NCI-H2081 (cell line): ENCODE data around the gene OXER1.

Experiments
- DNase-seq, 2 experiments: peaks; one replicate each; lab custom pipeline; 2025; lab: John Stamatoyannopoulos, UW

The OXER1 gene

DNA sequence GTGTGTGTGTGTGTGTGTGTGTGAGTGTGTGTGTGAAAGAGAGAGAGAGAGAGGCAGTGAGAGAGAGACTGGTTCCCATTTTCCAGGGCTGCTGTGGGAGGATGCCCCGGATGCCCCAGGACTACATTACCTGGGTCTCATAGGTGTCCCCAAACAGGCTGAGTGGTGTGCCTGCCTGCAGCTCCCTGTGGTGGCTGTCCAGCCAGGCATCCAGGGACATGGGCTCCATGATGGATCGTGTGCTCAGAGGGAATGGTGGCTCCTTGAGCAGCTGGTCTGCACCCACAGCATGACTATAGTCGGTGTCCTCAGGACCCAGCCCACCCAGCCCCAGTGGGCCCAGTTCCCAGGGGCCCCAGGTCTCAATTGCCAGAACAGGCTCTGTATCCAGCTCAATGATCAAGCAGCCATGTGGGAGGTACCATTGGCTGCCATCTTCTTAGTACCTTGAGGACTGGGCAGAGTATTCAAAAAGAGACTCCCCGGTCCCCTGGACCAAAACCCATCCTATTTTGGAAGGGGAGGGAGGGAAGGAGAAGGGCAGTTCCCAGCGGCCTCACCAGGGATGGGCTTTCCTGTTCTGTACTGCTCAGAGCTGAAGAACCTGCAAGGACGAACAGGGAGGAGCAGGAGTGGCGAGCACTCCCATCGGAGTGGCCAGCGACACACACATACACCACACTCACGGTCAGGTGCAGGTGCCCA, 5.8 kb upstream of the OXER1 start:
- no peak for DNase-seq

- no peak for DNase-seq
Observed at GRCh38 chr2:42768706-42769256, 4.8 kb upstream of the OXER1 start.

DNA sequence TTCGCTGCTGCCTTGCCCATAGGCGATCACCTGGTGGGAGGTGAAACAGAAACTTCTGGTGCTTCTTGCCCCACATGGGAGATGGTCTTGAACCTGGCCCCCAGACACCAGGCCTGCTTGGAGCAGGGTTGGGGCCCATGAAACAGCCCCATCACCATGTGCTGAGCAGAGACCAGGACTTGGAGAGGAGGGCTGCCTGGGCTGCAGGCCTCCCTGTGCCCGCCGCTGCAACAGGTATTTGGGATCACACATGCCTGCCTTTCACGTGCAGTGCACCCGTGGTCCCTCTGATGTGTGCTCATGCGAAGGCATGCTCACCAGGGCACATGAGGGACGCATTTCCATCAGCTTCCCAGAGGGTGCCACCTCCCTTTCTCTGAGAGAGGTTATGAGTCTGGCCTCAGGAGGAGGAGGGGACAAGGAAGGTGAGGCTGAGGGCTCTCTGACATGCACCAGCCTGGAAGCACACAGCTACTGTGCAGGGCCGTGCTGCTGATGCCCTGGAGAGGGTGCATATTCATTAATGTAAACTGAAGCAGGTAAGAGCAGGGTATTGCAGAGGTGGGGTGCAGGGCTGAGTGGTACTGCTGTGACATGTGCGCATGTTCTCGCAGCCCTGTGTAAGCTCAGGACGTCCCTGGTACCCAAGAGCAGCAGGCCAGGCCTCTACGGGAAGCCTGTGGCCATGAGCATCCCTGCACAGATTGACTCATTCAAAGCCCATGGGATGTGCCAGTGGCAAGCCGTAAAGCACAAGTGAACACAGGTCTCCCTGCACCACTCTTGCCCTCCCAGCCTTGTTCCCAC, 4.2 kb upstream of the OXER1 start:
- no peak for DNase-seq

GRCh38 chr2:42767080-42767898, 3.4 kb upstream of the OXER1 start:
- no peak for DNase-seq

- no peak for DNase-seq
Observed at GRCh38 chr2:42765686-42766085, 1.8 kb upstream of the OXER1 start.

DNA sequence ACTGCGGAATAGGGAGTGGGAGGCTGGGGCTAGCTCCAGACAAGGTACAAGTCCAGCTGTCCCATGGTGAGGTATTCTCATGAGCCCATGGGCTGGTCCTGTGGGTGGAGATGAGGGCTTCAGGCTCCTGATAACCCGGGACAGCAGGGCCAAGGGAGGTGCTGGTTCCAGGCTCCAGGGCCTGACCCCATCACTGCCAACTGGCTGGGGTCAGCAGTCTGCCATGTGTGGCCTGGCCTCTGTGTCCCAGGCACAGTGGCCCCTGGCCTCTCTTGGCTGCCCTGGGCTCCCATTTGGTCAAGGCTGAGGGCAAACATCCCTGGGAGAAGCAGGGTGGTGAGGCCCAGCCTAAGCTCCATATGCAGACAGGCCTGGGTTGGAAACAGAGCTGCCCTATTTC, 966 bp upstream of the OXER1 start:
- DNase-seq: no peak

- no peak for DNase-seq
Observed at GRCh38 chr2:42762823-42763804, 821 bp downstream of the OXER1 start.

- no peak for DNase-seq
Observed at GRCh38 chr2:42762155-42762554, 1.8 kb downstream of the OXER1 start.

DNA sequence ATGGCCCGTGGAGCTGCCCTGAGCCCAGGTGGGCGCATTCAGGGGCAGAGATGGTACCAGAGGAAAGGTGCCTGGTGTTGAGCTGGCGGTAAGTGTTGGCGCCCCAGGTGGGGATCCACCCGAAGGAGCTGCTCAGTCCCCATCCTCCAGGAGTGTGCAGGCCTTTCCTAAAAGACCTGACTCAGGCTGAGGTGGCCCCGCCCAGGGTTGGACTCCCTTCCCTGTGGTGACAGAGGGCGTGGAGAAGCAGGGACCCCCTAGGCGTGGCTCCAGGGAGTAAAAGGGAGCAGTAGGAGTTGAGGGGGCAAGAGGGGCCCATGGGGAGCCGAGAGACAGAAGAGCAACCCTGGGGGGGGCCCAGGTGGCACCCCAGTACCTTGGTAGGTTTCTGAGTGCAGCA, 2.4 kb downstream of the OXER1 start:
- DNase-seq: no peak

GRCh38 chr2:42758751-42759150, 5.2 kb downstream of the OXER1 start:
- no peak for DNase-seq

DNA sequence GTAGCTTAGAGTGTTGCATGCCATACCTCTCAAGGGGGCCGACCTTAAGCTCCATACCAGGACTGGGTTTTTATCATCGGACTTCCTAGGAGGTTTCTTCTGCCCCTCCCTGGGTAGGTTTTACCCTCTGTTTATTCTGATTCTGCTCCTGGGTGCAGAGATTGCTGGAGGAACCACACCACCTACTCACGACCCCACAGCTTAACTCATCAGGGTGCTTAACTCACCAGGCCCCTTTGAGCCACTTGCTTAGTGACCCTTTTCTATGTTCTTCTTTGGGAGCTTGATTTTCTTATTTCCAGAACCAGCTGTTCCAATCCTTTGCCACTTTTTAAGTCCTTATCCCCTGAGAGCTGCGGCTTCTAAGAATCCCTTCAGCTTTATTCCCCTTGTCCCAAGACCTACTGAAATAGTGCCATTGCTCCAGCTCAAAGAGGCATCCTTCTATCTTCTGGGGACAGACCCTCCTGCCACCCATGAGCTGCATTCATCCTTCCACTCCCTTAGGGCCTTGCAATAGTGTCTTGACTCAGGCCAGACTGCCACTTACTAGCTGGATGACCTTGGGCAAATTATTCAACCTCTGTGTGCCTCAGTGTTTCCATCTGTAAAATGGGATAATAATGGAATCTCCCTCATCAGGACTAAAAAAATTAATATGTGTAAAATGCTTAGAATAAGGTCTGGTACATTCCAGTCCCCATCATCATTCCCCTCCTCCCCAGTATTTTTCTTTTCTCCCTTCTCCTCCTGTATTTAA, 5.8 kb downstream of the OXER1 start:
- no peak for DNase-seq

GRCh38 chr2:42756966-42757513, 6.9 kb downstream of the OXER1 start:
- DNase-seq: no peak

- no peak for DNase-seq
Observed at GRCh38 chr2:42756150-42756775, 7.7 kb downstream of the OXER1 start.

DNA sequence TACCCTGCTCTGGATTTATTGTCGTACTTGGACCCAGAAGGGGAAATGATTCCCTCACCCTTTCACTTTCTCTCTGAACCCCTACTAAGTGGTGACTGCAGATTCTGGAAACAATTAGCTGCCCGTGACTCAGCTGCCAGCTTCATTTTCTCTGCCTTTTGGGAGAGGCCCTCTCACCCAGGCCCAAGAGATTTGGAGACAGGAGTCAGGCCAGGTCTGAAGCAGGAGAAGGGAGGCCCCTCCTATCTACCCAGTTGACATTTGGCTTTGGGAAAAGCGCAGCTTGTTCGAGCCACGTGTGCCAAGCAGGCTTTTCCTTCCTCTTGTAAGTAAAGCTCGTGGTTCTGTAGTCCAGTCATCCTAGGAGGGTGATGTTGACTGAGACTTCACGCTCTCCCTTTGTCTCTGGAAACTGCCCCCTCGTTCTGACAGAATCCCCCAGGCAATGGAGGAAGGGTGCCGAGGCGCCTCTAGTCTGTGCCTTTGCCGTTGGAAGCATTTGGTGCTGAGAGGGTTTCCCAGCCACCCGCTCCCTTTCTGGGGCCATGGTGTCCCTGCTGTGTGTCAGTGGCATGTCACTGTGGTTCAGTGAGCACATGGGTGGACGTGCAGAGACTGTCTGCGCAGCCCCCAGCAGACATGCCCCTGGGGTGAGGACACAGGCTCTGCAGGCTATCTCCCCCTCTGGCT, 8.6 kb downstream of the OXER1 start:
- DNase-seq: no peak

- DNase-seq: no peak
Observed at GRCh38 chr2:42754776-42755140, 9.2 kb downstream of the OXER1 start.

GRCh38 chr2:42754021-42754775, 9.7 kb downstream of the OXER1 start:
- DNase-seq: no peak

DNA sequence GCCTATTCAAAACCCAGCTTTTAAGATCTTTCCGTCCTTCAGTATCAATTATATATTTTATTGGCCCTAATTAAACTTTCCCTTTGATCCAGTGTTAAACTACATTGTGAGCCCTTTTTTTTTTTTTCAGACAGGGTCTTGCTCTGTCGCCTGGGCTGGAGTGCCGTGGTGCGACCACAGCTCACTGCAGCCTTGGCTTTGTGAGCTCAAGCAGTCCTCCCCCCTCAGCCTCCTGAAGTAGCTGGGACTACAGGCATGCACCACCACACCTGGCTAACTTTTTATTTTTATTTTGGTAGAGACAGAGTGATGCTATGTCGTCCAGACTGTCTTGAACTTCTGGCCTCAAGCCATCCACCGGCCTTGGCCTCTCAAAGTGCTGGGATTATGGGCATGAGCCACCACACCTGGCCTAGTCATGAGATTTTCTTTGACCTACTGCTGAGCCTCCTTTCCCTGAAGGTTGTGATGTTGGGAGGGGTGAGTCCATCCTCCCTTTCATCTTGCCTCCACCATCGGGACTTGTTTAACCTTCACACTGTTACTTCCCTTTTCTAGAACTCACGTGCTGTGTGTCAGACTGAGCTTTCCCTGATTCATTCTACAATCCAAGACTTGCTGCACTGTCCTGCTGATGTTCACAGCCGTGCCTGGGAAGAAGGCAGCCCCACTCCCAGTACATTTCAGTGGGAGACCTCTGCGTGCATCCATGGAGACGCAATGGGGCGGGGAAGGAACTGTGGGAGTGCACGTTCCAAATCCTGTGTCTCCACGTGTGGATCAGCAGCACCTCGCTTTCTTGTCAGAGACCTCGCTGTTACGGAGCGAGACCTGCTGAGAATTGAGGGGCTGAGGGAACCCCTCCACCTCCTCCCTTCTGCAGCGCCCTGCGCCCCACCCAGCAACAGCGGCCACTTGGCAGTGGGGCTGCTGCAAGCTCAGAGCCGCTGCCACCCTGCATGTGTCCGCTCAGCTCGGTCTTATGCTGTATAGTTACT, 10.8 kb downstream of the OXER1 start:
- no peak for DNase-seq
